HepG2 (cell line): ENCODE results near the gene CYP2W1. TPM values are rescaled to one million over a fixed set of nuclear protein-coding genes. Genes with fewer than 3 reads are reported as not detected.

Source experiments
- CREB1 ChIP-seq, 2 experiments: fragments of 450-650 bp in 1 of 2; IDR thresholded peaks; 2 replicates each; pipeline ENCODE4 v1.6.1; 2016 to 2017; ENCODE audit warnings: control low read depth in 1 of 2, mild to moderate bottlenecking in 1 of 2, missing compliant biosample characterization in 1 of 2, missing genetic modification characterization in 1 of 2
- FOXC1 ChIP-seq: sonication (generic); formaldehyde crosslinking; IDR thresholded peaks from 2 replicates; pipeline ENCODE4 v1.8.0; 2022; ENCODE audit warnings: mild to moderate bottlenecking, missing genetic modification reagents, borderline replicate concordance
- NR2F6 ChIP-seq, 2 experiments: IDR thresholded peaks; 2 replicates each; pipeline ENCODE4 v1.6.1; 2016; ENCODE audit warnings: antibody characterized with exemption in 1 of 2, mild to moderate bottlenecking in 1 of 2
- REL ChIP-seq: sonication (generic); formaldehyde crosslinking; conservative IDR thresholded peaks from 2 replicates; pipeline ENCODE4 v1.8.0; 2022; ENCODE audit warnings: mild to moderate bottlenecking, missing genetic modification reagents, moderate library complexity
- SIX4 ChIP-seq: sonication (generic); formaldehyde crosslinking; IDR thresholded peaks from 2 replicates; pipeline ENCODE4 v1.4.0; 2020; ENCODE audit warnings: missing genetic modification reagents
- SMC3 ChIP-seq: IDR thresholded peaks from 2 replicates; pipeline ENCODE4 v1.6.1; 2011; ENCODE audit warnings: low read length, improper control_type of control experiment
- SNAI1 ChIP-seq: sonication (generic); formaldehyde crosslinking; IDR thresholded peaks from 2 replicates; pipeline ENCODE4 v1.5.0; 2020; ENCODE audit warnings: mild to moderate bottlenecking, missing genetic modification reagents, borderline replicate concordance
- YEATS2 ChIP-seq: sonication (generic); formaldehyde crosslinking; IDR thresholded peaks from 2 replicates; pipeline ENCODE4 v1.4.0; 2020; ENCODE audit warnings: missing genetic modification reagents, borderline replicate concordance
- ZBTB3 ChIP-seq: sonication (generic); formaldehyde crosslinking; IDR thresholded peaks from 2 replicates; pipeline ENCODE4 v1.4.0; 2020; ENCODE audit warnings: low read depth, mild to moderate bottlenecking, moderate library complexity, missing genetic modification reagents, borderline replicate concordance
- ZNF17 ChIP-seq: sonication (generic); formaldehyde crosslinking; IDR thresholded peaks from 2 replicates; pipeline ENCODE4 v1.5.0; 2020; ENCODE audit warnings: mild to moderate bottlenecking, missing genetic modification reagents
- ZNF333 ChIP-seq: sonication (generic); formaldehyde crosslinking; IDR thresholded peaks from 2 replicates; pipeline ENCODE4 v1.4.0; 2020; ENCODE audit warnings: mild to moderate bottlenecking, missing genetic modification reagents, borderline replicate concordance
- ZNF883 ChIP-seq: sonication (generic); formaldehyde crosslinking; IDR thresholded peaks from 2 replicates; pipeline ENCODE4 v1.5.1; 2020; ENCODE audit warnings: mild to moderate bottlenecking, missing genetic modification reagents; ENCODE audit errors: not compliant biosample characterization
- polyA plus RNA-seq, 8 experiments: library from polyadenylated mRNA; depleted of rRNA in 3 of 8; stranded (reverse) in 7 of 8; unstranded in 1 of 8; fragments of >200 nt; fragmentation: Illumina TruSeq in 4 of 8; extraction: Trizol in 4 of 8; gene quantifications; 2 replicates each; pipeline versions ENCODE4 v1.2.1 to v1.2.3, GENCODE V29; 2011 to 2016; ENCODE audit warnings: low read depth in 4 of 8, missing spikeins in 1 of 8, mixed read lengths in 1 of 8; ENCODE audit not compliant: insufficient read depth in 1 of 8
- total RNA-seq, 5 experiments: library from RNA; depleted of rRNA; stranded (reverse); fragments of >200 nt; fragmentation: Illumina TruSeq; extraction: Trizol; gene quantifications; 2 replicates each; pipeline ENCODE4 v1.2.3, GENCODE V29; 2016; ENCODE audit warnings: low read depth in 1 of 5
- TF ChIP-seq, protein P1 (sequence below): sonication (generic); formaldehyde crosslinking; IDR thresholded peaks from 2 replicates; pipeline ENCODE4 v1.5.1; 2020; ENCODE audit warnings: mild to moderate bottlenecking, missing genetic modification reagents, borderline replicate concordance
- TF ChIP-seq, protein P2 (sequence below): IDR thresholded peaks from 2 replicates; pipeline ENCODE4 v1.6.1; 2018; ENCODE audit warnings: missing genetic modification reagents
- TF ChIP-seq, protein P3 (sequence below), 2 experiments: sonication (generic) in 1 of 2; formaldehyde crosslinking in 1 of 2; IDR thresholded peaks; 2 replicates each; pipeline versions ENCODE4 v1.4.0 to v1.6.1; 2018 to 2020; ENCODE audit warnings: missing genetic modification reagents in 2 of 2, borderline replicate concordance in 1 of 2, low read depth in 1 of 2, mild to moderate bottlenecking in 1 of 2, missing biosample characterization in 1 of 2

The CYP2W1 gene
- total and polyA plus RNA-seq, 2 of the 13 experiments (the other 11 are each of a cell fraction or from before 2014, with no cell fraction given): 19.5 to 31.7 TPM

DNA sequence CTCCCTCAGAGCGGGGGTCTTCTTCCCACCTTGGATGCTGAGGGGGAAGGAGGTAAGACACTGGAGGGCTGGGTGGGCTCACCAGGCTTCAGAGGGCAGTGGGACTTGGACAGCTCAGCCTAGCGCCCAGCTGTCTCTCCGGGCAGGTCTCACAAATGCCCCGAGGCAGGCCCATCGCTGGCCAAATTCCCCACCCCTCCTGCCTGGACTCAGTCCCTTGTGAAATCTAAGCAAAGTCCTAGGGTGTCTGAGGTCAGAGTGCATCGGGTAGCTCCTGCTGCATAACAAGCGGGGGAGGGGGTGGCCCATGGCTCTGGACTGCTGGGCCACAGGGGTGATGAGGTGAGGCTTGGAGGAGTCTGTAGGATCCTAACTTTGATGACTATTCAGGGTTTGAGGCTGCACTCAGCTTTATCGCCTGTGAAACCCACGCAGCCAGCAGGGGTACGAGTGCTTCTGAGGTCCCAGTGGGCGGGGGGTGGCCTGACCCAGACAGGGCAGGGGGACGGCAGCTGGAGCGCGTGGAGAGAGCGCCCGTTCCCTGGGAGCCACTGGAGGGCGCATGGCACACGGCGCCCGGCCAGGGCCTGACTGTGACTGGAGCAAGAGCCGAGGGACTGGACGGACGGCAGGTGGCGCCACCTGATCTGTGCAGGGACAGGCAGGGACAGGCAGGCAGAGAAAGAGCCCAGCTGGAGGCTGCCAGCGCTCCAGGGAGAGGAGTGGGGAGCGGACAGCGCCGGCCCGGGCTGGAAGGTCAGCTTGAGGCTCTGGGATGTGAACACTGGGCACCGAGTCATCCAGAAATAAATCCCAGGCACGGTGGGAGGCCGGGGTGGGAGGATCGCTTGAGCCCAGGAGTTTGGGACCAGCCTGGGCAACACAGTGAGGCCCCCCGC, 10.0 kb downstream of the CYP2W1 start (continued):
- TF ChIP-seq, protein P1, sequence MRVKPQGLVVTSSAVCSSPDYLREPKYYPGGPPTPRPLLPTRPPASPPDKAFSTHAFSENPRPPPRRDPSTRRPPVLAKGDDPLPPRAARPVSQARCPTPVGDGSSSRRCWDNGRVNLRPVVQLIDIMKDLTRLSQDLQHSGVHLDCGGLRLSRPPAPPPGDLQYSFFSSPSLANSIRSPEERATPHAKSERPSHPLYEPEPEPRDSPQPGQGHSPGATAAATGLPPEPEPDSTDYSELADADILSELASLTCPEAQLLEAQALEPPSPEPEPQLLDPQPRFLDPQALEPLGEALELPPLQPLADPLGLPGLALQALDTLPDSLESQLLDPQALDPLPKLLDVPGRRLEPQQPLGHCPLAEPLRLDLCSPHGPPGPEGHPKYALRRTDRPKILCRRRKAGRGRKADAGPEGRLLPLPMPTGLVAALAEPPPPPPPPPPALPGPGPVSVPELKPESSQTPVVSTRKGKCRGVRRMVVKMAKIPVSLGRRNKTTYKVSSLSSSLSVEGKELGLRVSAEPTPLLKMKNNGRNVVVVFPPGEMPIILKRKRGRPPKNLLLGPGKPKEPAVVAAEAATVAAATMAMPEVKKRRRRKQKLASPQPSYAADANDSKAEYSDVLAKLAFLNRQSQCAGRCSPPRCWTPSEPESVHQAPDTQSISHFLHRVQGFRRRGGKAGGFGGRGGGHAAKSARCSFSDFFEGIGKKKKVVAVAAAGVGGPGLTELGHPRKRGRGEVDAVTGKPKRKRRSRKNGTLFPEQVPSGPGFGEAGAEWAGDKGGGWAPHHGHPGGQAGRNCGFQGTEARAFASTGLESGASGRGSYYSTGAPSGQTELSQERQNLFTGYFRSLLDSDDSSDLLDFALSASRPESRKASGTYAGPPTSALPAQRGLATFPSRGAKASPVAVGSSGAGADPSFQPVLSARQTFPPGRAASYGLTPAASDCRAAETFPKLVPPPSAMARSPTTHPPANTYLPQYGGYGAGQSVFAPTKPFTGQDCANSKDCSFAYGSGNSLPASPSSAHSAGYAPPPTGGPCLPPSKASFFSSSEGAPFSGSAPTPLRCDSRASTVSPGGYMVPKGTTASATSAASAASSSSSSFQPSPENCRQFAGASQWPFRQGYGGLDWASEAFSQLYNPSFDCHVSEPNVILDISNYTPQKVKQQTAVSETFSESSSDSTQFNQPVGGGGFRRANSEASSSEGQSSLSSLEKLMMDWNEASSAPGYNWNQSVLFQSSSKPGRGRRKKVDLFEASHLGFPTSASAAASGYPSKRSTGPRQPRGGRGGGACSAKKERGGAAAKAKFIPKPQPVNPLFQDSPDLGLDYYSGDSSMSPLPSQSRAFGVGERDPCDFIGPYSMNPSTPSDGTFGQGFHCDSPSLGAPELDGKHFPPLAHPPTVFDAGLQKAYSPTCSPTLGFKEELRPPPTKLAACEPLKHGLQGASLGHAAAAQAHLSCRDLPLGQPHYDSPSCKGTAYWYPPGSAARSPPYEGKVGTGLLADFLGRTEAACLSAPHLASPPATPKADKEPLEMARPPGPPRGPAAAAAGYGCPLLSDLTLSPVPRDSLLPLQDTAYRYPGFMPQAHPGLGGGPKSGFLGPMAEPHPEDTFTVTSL (CRISPR knock-in tag): peak; percentile 40; the same call in 1 of the 2 replicates
- TF ChIP-seq ZNF333 (CRISPR knock-in tag): 0 out of 2 replicates have a peak, but pooled peaks have one; percentile 8
- TF ChIP-seq FOXC1 (CRISPR knock-in tag): peak; percentile 66; the same call in 1 of the 2 replicates
- TF ChIP-seq, protein P2, sequence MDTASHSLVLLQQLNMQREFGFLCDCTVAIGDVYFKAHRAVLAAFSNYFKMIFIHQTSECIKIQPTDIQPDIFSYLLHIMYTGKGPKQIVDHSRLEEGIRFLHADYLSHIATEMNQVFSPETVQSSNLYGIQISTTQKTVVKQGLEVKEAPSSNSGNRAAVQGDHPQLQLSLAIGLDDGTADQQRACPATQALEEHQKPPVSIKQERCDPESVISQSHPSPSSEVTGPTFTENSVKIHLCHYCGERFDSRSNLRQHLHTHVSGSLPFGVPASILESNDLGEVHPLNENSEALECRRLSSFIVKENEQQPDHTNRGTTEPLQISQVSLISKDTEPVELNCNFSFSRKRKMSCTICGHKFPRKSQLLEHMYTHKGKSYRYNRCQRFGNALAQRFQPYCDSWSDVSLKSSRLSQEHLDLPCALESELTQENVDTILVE: peak; percentile 95
- peak; percentile 79; the same call in 1 of the 2 replicates for TF ChIP-seq ZBTB3 (CRISPR knock-in tag)
- TF ChIP-seq YEATS2 (CRISPR knock-in tag): peak; percentile 74; the same call in 1 of the 2 replicates
- TF ChIP-seq SMC3: peak; percentile 80; the same call in 1 of the 2 replicates
- no peak; the same call in 1 of the 2 replicates for TF ChIP-seq REL (CRISPR knock-in tag)
- no peak for TF ChIP-seq ZNF17 (CRISPR knock-in tag)
- TF ChIP-seq, protein P3, sequence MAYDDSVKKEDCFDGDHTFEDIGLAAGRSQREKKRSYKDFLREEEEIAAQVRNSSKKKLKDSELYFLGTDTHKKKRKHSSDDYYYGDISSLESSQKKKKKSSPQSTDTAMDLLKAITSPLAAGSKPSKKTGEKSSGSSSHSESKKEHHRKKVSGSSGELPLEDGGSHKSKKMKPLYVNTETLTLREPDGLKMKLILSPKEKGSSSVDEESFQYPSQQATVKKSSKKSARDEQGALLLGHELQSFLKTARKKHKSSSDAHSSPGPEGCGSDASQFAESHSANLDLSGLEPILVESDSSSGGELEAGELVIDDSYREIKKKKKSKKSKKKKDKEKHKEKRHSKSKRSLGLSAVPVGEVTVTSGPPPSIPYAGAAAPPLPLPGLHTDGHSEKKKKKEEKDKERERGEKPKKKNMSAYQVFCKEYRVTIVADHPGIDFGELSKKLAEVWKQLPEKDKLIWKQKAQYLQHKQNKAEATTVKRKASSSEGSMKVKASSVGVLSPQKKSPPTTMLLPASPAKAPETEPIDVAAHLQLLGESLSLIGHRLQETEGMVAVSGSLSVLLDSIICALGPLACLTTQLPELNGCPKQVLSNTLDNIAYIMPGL (CRISPR knock-in tag; IDR thresholded peaks at IDR 0.05; ENCODE audit: borderline replicate concordance in 1 of 2, low read depth in 1 of 2): peak; percentile 99
- 0 out of 2 replicates have a peak, but pooled peaks have one; percentile 11 for TF ChIP-seq CREB1 (IDR thresholded peaks at IDR 0.05)
- no peak for TF ChIP-seq CREB1 (CRISPR knock-in tag; IDR thresholded peaks at IDR 0.05)
- TF ChIP-seq SNAI1 (CRISPR knock-in tag): no peak; the same call in 1 of the 2 replicates
- TF ChIP-seq ZNF883 (CRISPR knock-in tag): no peak
- TF ChIP-seq SIX4 (CRISPR knock-in tag): 0 out of 2 replicates have a peak, but pooled peaks have one; percentile 60
- peak; percentile 88 for TF ChIP-seq NR2F6 (IDR thresholded peaks at IDR 0.05)
- TF ChIP-seq NR2F6 (CRISPR knock-in tag; IDR thresholded peaks at IDR 0.05): peak; percentile 82
